HepG2 (cell line): ENCODE results near the gene HSD11B1L. TPM values are rescaled to one million over a fixed set of nuclear protein-coding genes. Genes with fewer than 3 reads are reported as not detected.

Experiments
- ATAC-seq: fragments of 200-7000 bp; cut with Tn5 transposase; 3 replicates; pipeline ENCODE4 v1.9.1; 2020; ENCODE audit warnings: mild to moderate bottlenecking, moderate library complexity
- BruUV-seq: library from RNA; stranded (reverse); fragments of 400-500 nt; replicated peaks from 2 replicates; lab custom pipeline; 2021; lab: Mats Ljungman, UMichigan
- CTCF ChIA-PET: fragments of 300-600 bp; formaldehyde crosslinking; extraction: SDS; loops from one replicate; lab custom pipeline; 2021; ENCODE audit warnings: low total read pairs, inconsistent platforms, low intra/inter-chr PET ratio; lab: Yijun Ruan, JAX
- POLR2A ChIA-PET: fragments of 350-600 bp; sonication (Branson Sonifier 250); formaldehyde crosslinking; loops from one replicate; lab custom pipeline; 2020; ENCODE audit warnings: antibody characterized with exemption, inconsistent platforms; lab: Yijun Ruan, JAX
- DNase-seq: peaks from one replicate; pipeline ENCODE4 v3.0.0-alpha.2; 2015; ENCODE audit warnings: low spot score
- FAIRE-seq: peaks from 3 replicates; lab custom pipeline; 2011; peaks lifted over from hg19 to GRCh38; lab: Jason Lieb, UNC
- H2AFZ ChIP-seq: one replicate; pipeline ENCODE4 v1.6.1; 2011; ENCODE audit warnings: low read length, inconsistent platforms
- H3K27ac ChIP-seq: fragments of 300-600 bp; 3 replicates; pipeline ENCODE4 v1.8.0; 2011; ENCODE audit warnings: mixed run types, mild to moderate bottlenecking, mixed read lengths, low read length, inconsistent platforms; ENCODE audit not compliant: insufficient read depth; ENCODE audit errors: extremely low read length
- H3K27me3 ChIP-seq, 2 experiments: fragments of 200-600 bp in 1 of 2; 2 replicates in 1 of 2; 3 replicates in 1 of 2; pipeline versions ENCODE4 v1.6.0 to v1.8.0; 2011; ENCODE audit warnings: low read length in 2 of 2, mild to moderate bottlenecking in 2 of 2, moderate library complexity in 2 of 2, inconsistent platforms in 1 of 2; ENCODE audit not compliant: insufficient read depth in 2 of 2, control insufficient read depth in 1 of 2
- H3K36me3 ChIP-seq, 2 experiments: fragments of 200-600 bp in 1 of 2; replicated peaks in 1 of 2; 2 replicates in 1 of 2; 3 replicates in 1 of 2; pipeline versions ENCODE4 v1.5.1 to v1.8.0; 2011; ENCODE audit warnings: low read length in 2 of 2, inconsistent platforms in 1 of 2; ENCODE audit not compliant: insufficient read depth in 2 of 2, control insufficient read depth in 1 of 2
- H3K4me1 ChIP-seq: 2 replicates; pipeline ENCODE4 v1.5.1; 2012; ENCODE audit warnings: low read length, inconsistent platforms; ENCODE audit not compliant: insufficient read depth
- H3K4me2 ChIP-seq: 2 replicates; pipeline ENCODE4 v1.6.0; 2011; ENCODE audit warnings: low read depth, low read length, inconsistent platforms
- H3K4me3 ChIP-seq, 3 experiments: fragments of 200-600 bp in 1 of 3; sonication (generic), shearing (Covaris generic) in 1 of 3; replicated peaks in 1 of 3; 2 replicates each; pipeline ENCODE4 v1.5.1; 2011 to 2016; ENCODE audit warnings: low read length in 3 of 3, inconsistent platforms in 2 of 3, low read depth in 2 of 3, mild to moderate bottlenecking in 2 of 3, control low read depth in 1 of 3, mixed read lengths in 1 of 3; ENCODE audit not compliant: insufficient read depth in 1 of 3
- H3K79me2 ChIP-seq: one replicate; pipeline ENCODE4 v1.6.1; 2011; ENCODE audit warnings: low read length, inconsistent platforms; ENCODE audit not compliant: insufficient read depth
- H3K9ac ChIP-seq: 2 replicates; pipeline ENCODE4 v1.6.0; 2011; ENCODE audit warnings: mild to moderate bottlenecking, low read depth, low read length, inconsistent platforms; ENCODE audit not compliant: insufficient read depth
- H3K9me3 ChIP-seq: 2 replicates; pipeline ENCODE4 v1.5.1; 2012; ENCODE audit warnings: mild to moderate bottlenecking, low read length
- H4K20me1 ChIP-seq: 2 replicates; pipeline ENCODE4 v1.6.0; 2011; ENCODE audit warnings: inconsistent platforms, mild to moderate bottlenecking, low read length, moderate library complexity; ENCODE audit not compliant: insufficient read depth
- AGO2 ChIP-seq: fragments of 200-400 bp; formaldehyde crosslinking; optimal IDR thresholded peaks from 2 replicates; pipeline ENCODE3; 2017; ENCODE audit warnings: mild to moderate bottlenecking, low read depth, low read length, moderate library complexity
- ARID2 ChIP-seq: sonication (generic); formaldehyde crosslinking; IDR thresholded peaks from 2 replicates; pipeline ENCODE4 v1.8.1; 2022; ENCODE audit warnings: mild to moderate bottlenecking, missing genetic modification reagents, borderline replicate concordance
- HOXA3 ChIP-seq: sonication (generic); formaldehyde crosslinking; IDR thresholded peaks from 2 replicates; pipeline ENCODE4 v1.5.0; 2020; ENCODE audit warnings: missing genetic modification reagents
- POLR2G ChIP-seq: fragments of 200-400 bp; formaldehyde crosslinking; IDR thresholded peaks from 2 replicates; pipeline ENCODE4 v1.6.1; 2018; ENCODE audit warnings: mild to moderate bottlenecking, low read depth, low read length, moderate library complexity
- WGBS: methylation state at CpG from one replicate; pipeline ENCODE4 v1.1.6; 2017; ENCODE audit warnings: low lambda C conversion rate; 5-methylcytosine and 5-hydroxymethylcytosine counted together
- in situ Hi-C: cut with HindIII; loops from 2 replicates; pipeline ENCODE4 v1.10.0; 2017; ENCODE audit warnings: low pct_unique_long_range_greater_than_20kb; ENCODE audit not compliant: extremely low pct_ligation_motif_present
- intact Hi-C: fragments of 100-400 bp; cut with micrococcal nuclease; formaldehyde crosslinking; loops from one replicate; pipeline ENCODE4 v1.10.0; 2022; ENCODE audit not compliant: unreplicated experiment
- polyA plus RNA-seq, 8 experiments: library from polyadenylated mRNA; depleted of rRNA in 3 of 8; stranded (reverse) in 7 of 8; unstranded in 1 of 8; fragments of >200 nt; fragmentation: Illumina TruSeq in 4 of 8; extraction: Trizol in 4 of 8; gene quantifications; 2 replicates each; pipeline versions ENCODE4 v1.2.1 to v1.2.3, GENCODE V29; 2011 to 2016; ENCODE audit warnings: low read depth in 4 of 8, missing spikeins in 1 of 8, mixed read lengths in 1 of 8; ENCODE audit not compliant: insufficient read depth in 1 of 8
- total RNA-seq, 5 experiments: library from RNA; depleted of rRNA; stranded (reverse); fragments of >200 nt; fragmentation: Illumina TruSeq; extraction: Trizol; gene quantifications; 2 replicates each; pipeline ENCODE4 v1.2.3, GENCODE V29; 2016; ENCODE audit warnings: low read depth in 1 of 5
- TF ChIP-seq, protein P1 (sequence below): sonication (generic); formaldehyde crosslinking; IDR thresholded peaks from 2 replicates; pipeline ENCODE4 v1.5.1; 2020; ENCODE audit warnings: mild to moderate bottlenecking, missing genetic modification reagents, moderate library complexity

The HSD11B1L gene
- total and polyA plus RNA-seq, 2 of the 13 experiments (the other 11 are each of a cell fraction or from before 2014, with no cell fraction given): 2.8 to 3.9 TPM

DNA sequence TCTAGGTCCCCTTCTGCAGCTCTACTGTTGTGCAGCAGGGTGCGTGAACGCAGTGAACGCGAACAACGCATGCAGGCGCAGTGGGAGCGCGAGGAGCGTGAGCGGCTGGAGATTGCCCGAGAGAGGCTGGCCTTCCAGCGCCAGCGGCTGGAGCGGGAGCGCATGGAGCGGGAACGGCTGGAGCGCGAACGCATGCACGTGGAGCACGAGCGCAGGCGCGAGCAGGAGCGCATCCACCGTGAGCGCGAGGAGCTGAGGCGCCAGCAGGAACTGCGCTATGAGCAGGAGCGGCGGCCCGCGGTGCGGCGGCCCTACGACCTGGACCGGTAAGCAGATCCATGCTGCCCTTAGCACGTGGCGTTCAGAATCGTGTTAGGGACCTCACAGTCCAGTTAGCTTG is 19.3 kb upstream of the HSD11B1L start:
- 99% methylated on average over 38 of the region's 42 CpGs for WGBS
- DNase-seq: no peak

More for the DNA sequence above, 19.3 kb upstream of the HSD11B1L start:
- no peaks in the 10 kb centered on the region for H3K9me3 ChIP-seq
- H3K4me1 ChIP-seq: peaks cover 15% of the 10 kb centered on the region
- ChIA-PET CTCF (no interaction called here), POLR2A (interaction anchor here (1.0 kb wide), 1 partner anchor 18 kb away, joined by 3 read pairs; no protein-coding TSS in a partner anchor)
- H3K27me3 ChIP-seq: no peaks in the 10 kb centered on the region
- no peak overlapping the region for H3K27ac ChIP-seq
- BruUV-seq: no TSS peak
- H2AFZ ChIP-seq: no peak overlapping the region
- in situ Hi-C loops: no loop called here
- ATAC-seq (no peak), FAIRE-seq (no peak)
- intact Hi-C loops: no loop called here
- TF ChIP-seq ARID2 (CRISPR knock-in tag): no peak
- peak; percentile 30; the same call in 1 of the 2 replicates for TF ChIP-seq HOXA3 (CRISPR knock-in tag)
- peak; percentile 18; the same call in 1 of the 2 replicates for TF ChIP-seq POLR2G
- peak; percentile 94 for TF ChIP-seq AGO2
- TF ChIP-seq, protein P1, sequence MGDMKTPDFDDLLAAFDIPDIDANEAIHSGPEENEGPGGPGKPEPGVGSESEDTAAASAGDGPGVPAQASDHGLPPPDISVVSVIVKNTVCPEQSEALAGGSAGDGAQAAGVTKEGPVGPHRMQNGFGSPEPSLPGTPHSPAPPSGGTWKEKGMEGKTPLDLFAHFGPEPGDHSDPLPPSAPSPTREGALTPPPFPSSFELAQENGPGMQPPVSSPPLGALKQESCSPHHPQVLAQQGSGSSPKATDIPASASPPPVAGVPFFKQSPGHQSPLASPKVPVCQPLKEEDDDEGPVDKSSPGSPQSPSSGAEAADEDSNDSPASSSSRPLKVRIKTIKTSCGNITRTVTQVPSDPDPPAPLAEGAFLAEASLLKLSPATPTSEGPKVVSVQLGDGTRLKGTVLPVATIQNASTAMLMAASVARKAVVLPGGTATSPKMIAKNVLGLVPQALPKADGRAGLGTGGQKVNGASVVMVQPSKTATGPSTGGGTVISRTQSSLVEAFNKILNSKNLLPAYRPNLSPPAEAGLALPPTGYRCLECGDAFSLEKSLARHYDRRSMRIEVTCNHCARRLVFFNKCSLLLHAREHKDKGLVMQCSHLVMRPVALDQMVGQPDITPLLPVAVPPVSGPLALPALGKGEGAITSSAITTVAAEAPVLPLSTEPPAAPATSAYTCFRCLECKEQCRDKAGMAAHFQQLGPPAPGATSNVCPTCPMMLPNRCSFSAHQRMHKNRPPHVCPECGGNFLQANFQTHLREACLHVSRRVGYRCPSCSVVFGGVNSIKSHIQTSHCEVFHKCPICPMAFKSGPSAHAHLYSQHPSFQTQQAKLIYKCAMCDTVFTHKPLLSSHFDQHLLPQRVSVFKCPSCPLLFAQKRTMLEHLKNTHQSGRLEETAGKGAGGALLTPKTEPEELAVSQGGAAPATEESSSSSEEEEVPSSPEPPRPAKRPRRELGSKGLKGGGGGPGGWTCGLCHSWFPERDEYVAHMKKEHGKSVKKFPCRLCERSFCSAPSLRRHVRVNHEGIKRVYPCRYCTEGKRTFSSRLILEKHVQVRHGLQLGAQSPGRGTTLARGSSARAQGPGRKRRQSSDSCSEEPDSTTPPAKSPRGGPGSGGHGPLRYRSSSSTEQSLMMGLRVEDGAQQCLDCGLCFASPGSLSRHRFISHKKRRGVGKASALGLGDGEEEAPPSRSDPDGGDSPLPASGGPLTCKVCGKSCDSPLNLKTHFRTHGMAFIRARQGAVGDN: peak; percentile 7; the same call in 1 of the 2 replicates
- TF ChIP-seq, all 625 proteins: peak for 4
- no peak overlapping the region for H3K9ac ChIP-seq
- no peaks in the 10 kb centered on the region for H3K79me2 ChIP-seq
- H3K36me3 ChIP-seq: peaks cover 43 to 77% of the 10 kb centered on the region in 2 experiments
- no peak overlapping the region for H3K4me3 ChIP-seq
- H3K4me2 ChIP-seq: no peak overlapping the region
- H4K20me1 ChIP-seq: 0 out of 2 replicates have a peak, but pooled peaks cover 9% of the 10 kb centered on the region
